Activated T-cell treated with anti-CD3 and anti-CD28 coated beads, Interleukin-2, amount 50 U/mL, for 72 hours (primary cell): ENCODE results near the gene GPC5. TPM values are rescaled to one million over a fixed set of nuclear protein-coding genes. Genes with fewer than 3 reads are reported as not detected.
"Not testable (repeated sequence)": the region's sequence is repeated elsewhere in the genome, so short reads cannot be mapped to it uniquely, and the experiment has no call there.

Experiments used
- ATAC-seq, 2 donors: fragments of 150-1000 bp; cut with Tn5 transposase; replicated peaks in 1 of 2; 2 replicates each; pipeline ENCODE4 v1.10.0; 2021; ENCODE audit warnings: moderate library complexity in 2 of 2, mild to moderate bottlenecking in 1 of 2
- DNase-seq, 2 donors: peaks; one replicate each; pipeline ENCODE4 v3.0.0; 2021 to 2022; ENCODE audit warnings: mixed read lengths in 1 of 2
- H3K27ac Mint-ChIP-seq: one replicate; pipeline ENCODE4 v1.8.0; 2022; ENCODE audit warnings: mild to moderate bottlenecking, moderate library complexity, mixed read lengths
- H3K27me3 Mint-ChIP-seq: one replicate; pipeline ENCODE4 v1.8.0; 2022; ENCODE audit warnings: low read depth, mixed read lengths
- H3K36me3 Mint-ChIP-seq, 2 donors: one replicate each; pipeline ENCODE4 v1.8.0; 2022; ENCODE audit warnings: mixed read lengths in 2 of 2, mild to moderate bottlenecking in 1 of 2; ENCODE audit not compliant: insufficient read depth in 2 of 2
- H3K4me1 Mint-ChIP-seq: one replicate; pipeline ENCODE4 v1.8.0; 2022; ENCODE audit warnings: low read depth, mixed read lengths
- H3K4me3 Mint-ChIP-seq, 2 donors: one replicate each; pipeline ENCODE4 v1.8.0; 2022; ENCODE audit warnings: mild to moderate bottlenecking in 2 of 2, mixed read lengths in 2 of 2, moderate library complexity in 2 of 2
- H3K9me3 Mint-ChIP-seq, 2 donors: one replicate each; pipeline ENCODE4 v1.8.0; 2022; ENCODE audit warnings: mixed read lengths in 2 of 2
- total RNA-seq, 2 donors: library from RNA; stranded (reverse); gene quantifications; one replicate each; pipeline ENCODE4 v1.2.3, GENCODE V29; 2022

The GPC5 gene
- total RNA-seq, 2 donors from 2014 or later = 0.14 TPM; not detected in 1

GRCh38 chr13:92516878-92517277, 1118.5 kb downstream of the GPC5 start:
- not testable (repeated sequence) for H3K36me3 Mint-ChIP-seq, H3K27me3 Mint-ChIP-seq, H3K4me1 Mint-ChIP-seq, H3K4me3 Mint-ChIP-seq, ATAC-seq, H3K27ac Mint-ChIP-seq, DNase-seq, H3K9me3 Mint-ChIP-seq

GRCh38 chr13:92518622-92519021, 1120.2 kb downstream of the GPC5 start:
- not testable (repeated sequence) for ATAC-seq, H3K27ac Mint-ChIP-seq, H3K36me3 Mint-ChIP-seq, H3K4me1 Mint-ChIP-seq, H3K27me3 Mint-ChIP-seq, H3K9me3 Mint-ChIP-seq, H3K4me3 Mint-ChIP-seq, DNase-seq

GRCh38 chr13:92530364-92530763, 1131.9 kb downstream of the GPC5 start:
- H3K4me1 Mint-ChIP-seq = no peaks in the 10 kb centered on the region
- H3K4me3 Mint-ChIP-seq = no peak overlapping the region
- H3K27me3 Mint-ChIP-seq = no peaks in the 10 kb centered on the region
- ATAC-seq (no peak), DNase-seq (no peak)
- H3K9me3 Mint-ChIP-seq = peaks cover 3 to 4% of the 10 kb centered on the region in 2 donors
- H3K36me3 Mint-ChIP-seq = no peaks in the 10 kb centered on the region
- no peak overlapping the region for H3K27ac Mint-ChIP-seq

- H3K4me1 Mint-ChIP-seq = no peaks in the 10 kb centered on the region
- no peak for ATAC-seq
- no peak overlapping the region for H3K27ac Mint-ChIP-seq
- no peaks in the 10 kb centered on the region for H3K27me3 Mint-ChIP-seq
- no peaks in the 10 kb centered on the region for H3K36me3 Mint-ChIP-seq
- peaks cover 2 to 3% of the 10 kb centered on the region in 2 donors for H3K9me3 Mint-ChIP-seq
- H3K4me3 Mint-ChIP-seq = no peak overlapping the region
- DNase-seq = no peak
Observed at GRCh38 chr13:92535222-92536006, 1137.0 kb downstream of the GPC5 start.

- no peak for DNase-seq
- H3K27ac Mint-ChIP-seq = no peak overlapping the region
- no peaks in the 10 kb centered on the region for H3K4me1 Mint-ChIP-seq
- ATAC-seq = no peak
- peaks cover 0 to 2% of the 10 kb centered on the region in 2 donors for H3K36me3 Mint-ChIP-seq
- no peaks in the 10 kb centered on the region for H3K27me3 Mint-ChIP-seq
- H3K9me3 Mint-ChIP-seq = peaks cover 2 to 6% of the 10 kb centered on the region in 2 donors
- no peak overlapping the region for H3K4me3 Mint-ChIP-seq
Observed at GRCh38 chr13:92537471-92537870, 1139.0 kb downstream of the GPC5 start.

- peaks cover 3 to 6% of the 10 kb centered on the region in 2 donors for H3K9me3 Mint-ChIP-seq
- no peak overlapping the region for H3K4me3 Mint-ChIP-seq
- no peak for ATAC-seq
- peaks cover 0 to 2% of the 10 kb centered on the region in 2 donors for H3K36me3 Mint-ChIP-seq
- H3K27ac Mint-ChIP-seq = no peak overlapping the region
- no peaks in the 10 kb centered on the region for H3K4me1 Mint-ChIP-seq
- no peaks in the 10 kb centered on the region for H3K27me3 Mint-ChIP-seq
- DNase-seq = no peak
Observed at GRCh38 chr13:92538164-92538563, 1139.7 kb downstream of the GPC5 start.

GRCh38 chr13:92539148-92539547, 1140.7 kb downstream of the GPC5 start:
- not testable (repeated sequence) for H3K36me3 Mint-ChIP-seq, ATAC-seq, H3K4me3 Mint-ChIP-seq, H3K9me3 Mint-ChIP-seq, H3K27ac Mint-ChIP-seq, H3K27me3 Mint-ChIP-seq, H3K4me1 Mint-ChIP-seq, DNase-seq

- ATAC-seq = no peak
- no peak for DNase-seq
- H3K4me3 Mint-ChIP-seq = no peak overlapping the region
- H3K27ac Mint-ChIP-seq = no peak overlapping the region
- H3K27me3 Mint-ChIP-seq = no peaks in the 10 kb centered on the region
- H3K4me1 Mint-ChIP-seq = no peaks in the 10 kb centered on the region
- H3K9me3 Mint-ChIP-seq = peaks cover 6 to 10% of the 10 kb centered on the region in 2 donors
- H3K36me3 Mint-ChIP-seq = peaks cover under 1 to 2% of the 10 kb centered on the region in 2 donors
Observed at GRCh38 chr13:92547266-92547665, 1148.8 kb downstream of the GPC5 start.

GRCh38 chr13:92549276-92549675, 1150.9 kb downstream of the GPC5 start:
- H3K36me3 Mint-ChIP-seq = peaks cover 0 to 2% of the 10 kb centered on the region in 2 donors
- DNase-seq (no peak), ATAC-seq (no peak)

GRCh38 chr13:92553470-92554114, 1155.2 kb downstream of the GPC5 start:
- DNase-seq (no peak), ATAC-seq (no peak)
- H3K27ac Mint-ChIP-seq = no peak overlapping the region
- H3K4me1 Mint-ChIP-seq = no peaks in the 10 kb centered on the region
- H3K9me3 Mint-ChIP-seq = peaks cover 2 to 4% of the 10 kb centered on the region in 2 donors
- no peaks in the 10 kb centered on the region for H3K36me3 Mint-ChIP-seq
- H3K27me3 Mint-ChIP-seq = no peaks in the 10 kb centered on the region
- no peak overlapping the region for H3K4me3 Mint-ChIP-seq

More at GRCh38 chr13:92549276-92549675, 1150.9 kb downstream of the GPC5 start:
- H3K27me3 Mint-ChIP-seq = no peaks in the 10 kb centered on the region
- no peak overlapping the region for H3K27ac Mint-ChIP-seq
- H3K4me3 Mint-ChIP-seq = no peak overlapping the region
- H3K4me1 Mint-ChIP-seq = no peaks in the 10 kb centered on the region
- H3K9me3 Mint-ChIP-seq = peaks cover 2 to 9% of the 10 kb centered on the region in 2 donors

GRCh38 chr13:92560883-92561282, 1162.5 kb downstream of the GPC5 start:
- no peaks in the 10 kb centered on the region for H3K36me3 Mint-ChIP-seq
- no peaks in the 10 kb centered on the region for H3K4me1 Mint-ChIP-seq
- DNase-seq (no peak), ATAC-seq (no peak)
- peaks cover 3 to 5% of the 10 kb centered on the region in 2 donors for H3K9me3 Mint-ChIP-seq
- no peak overlapping the region for H3K27ac Mint-ChIP-seq
- no peaks in the 10 kb centered on the region for H3K27me3 Mint-ChIP-seq
- no peak overlapping the region for H3K4me3 Mint-ChIP-seq

- H3K36me3 Mint-ChIP-seq = no peaks in the 10 kb centered on the region
- no peaks in the 10 kb centered on the region for H3K4me1 Mint-ChIP-seq
- no peak overlapping the region for H3K27ac Mint-ChIP-seq
- DNase-seq (no peak), ATAC-seq (no peak)
- peaks cover 0 to 4% of the 10 kb centered on the region in 2 donors for H3K9me3 Mint-ChIP-seq
- no peak overlapping the region for H3K4me3 Mint-ChIP-seq
- H3K27me3 Mint-ChIP-seq = no peaks in the 10 kb centered on the region
Observed at GRCh38 chr13:92564942-92565341, 1166.5 kb downstream of the GPC5 start.

- Mint-ChIP-seq H3K27ac (no peak overlapping the region), H3K36me3 (no peaks in the 10 kb centered on the region), H3K27me3 (no peaks in the 10 kb centered on the region), H3K4me3 (no peak overlapping the region), H3K4me1 (no peaks in the 10 kb centered on the region), H3K9me3 (peaks cover 0 to 4% of the 10 kb centered on the region in 2 donors)
- ATAC-seq (no peak), DNase-seq (no peak)
Observed at GRCh38 chr13:92566767-92567166, 1168.3 kb downstream of the GPC5 start.
